DMS53 treated with DMSO at 0.1 percent for 48 hours (cell line): ENCODE measurements around the gene VGF.
"Not testable (repeated sequence)": the region's sequence is repeated elsewhere in the genome, so short reads cannot be mapped to it uniquely, and the experiment has no call there.

Experiments
- DNase-seq: peaks from one replicate; lab custom pipeline; 2025; ENCODE audit not compliant: unreplicated experiment; lab: John Stamatoyannopoulos, UW

Gene VGF

DNA sequence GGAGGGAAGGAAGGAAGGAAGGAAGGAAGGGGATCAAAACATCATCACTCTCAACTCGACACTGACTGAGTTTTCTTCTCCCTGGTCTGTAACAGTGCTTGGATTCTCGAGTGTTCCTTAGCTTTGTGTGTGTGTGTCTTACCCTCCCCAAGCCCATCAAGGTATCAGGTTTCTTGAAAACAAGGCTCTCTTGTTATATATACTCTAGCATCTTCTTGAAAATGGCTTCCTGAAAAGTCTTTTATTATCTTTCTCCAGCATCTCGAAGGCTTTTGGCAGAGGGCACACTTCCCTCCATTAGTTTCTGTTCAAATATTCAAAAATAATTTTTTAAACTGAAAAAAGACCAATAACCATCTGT lies 25.1 kb downstream of the VGF start:
- DNase-seq: no peak

DNA sequence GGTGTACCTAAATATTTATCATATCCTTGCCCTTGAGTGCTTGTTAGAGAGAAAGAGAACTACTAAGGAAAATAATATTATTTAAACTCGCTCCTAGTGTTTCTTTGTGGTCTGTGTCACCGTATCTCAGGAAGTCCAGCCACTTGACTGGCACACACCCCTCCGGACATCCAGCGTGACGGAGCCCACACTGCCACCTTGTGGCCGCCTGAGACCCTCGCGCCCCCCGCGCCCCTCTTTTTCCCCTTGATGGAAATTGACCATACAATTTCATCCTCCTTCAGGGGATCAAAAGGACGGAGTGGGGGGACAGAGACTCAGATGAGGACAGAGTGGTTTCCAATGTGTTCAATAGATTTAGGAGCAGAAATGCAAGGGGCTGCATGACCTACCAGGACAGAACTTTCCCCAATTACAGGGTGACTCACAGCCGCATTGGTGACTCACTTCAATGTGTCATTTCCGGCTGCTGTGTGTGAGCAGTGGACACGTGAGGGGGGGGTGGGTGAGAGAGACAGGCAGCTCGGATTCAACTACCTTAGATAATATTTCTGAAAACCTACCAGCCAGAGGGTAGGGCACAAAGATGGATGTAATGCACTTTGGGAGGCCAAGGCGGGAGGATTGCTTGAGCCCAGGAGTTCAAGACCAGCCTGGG lies 27.0 kb downstream of the VGF start:
- DNase-seq: peak; percentile 92

DNA sequence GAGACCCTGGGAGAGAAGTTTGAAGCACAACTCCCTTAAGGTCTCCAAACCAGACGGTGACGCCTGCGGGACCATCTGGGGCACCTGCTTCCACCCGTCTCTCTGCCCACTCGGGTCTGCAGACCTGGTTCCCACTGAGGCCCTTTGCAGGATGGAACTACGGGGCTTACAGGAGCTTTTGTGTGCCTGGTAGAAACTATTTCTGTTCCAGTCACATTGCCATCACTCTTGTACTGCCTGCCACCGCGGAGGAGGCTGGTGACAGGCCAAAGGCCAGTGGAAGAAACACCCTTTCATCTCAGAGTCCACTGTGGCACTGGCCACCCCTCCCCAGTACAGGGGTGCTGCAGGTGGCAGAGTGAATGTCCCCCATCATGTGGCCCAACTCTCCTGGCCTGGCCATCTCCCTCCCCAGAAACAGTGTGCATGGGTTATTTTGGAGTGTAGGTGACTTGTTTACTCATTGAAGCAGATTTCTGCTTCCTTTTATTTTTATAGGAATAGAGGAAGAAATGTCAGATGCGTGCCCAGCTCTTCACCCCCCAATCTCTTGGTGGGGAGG lies 27.6 kb downstream of the VGF start:
- DNase-seq: no peak

DNA sequence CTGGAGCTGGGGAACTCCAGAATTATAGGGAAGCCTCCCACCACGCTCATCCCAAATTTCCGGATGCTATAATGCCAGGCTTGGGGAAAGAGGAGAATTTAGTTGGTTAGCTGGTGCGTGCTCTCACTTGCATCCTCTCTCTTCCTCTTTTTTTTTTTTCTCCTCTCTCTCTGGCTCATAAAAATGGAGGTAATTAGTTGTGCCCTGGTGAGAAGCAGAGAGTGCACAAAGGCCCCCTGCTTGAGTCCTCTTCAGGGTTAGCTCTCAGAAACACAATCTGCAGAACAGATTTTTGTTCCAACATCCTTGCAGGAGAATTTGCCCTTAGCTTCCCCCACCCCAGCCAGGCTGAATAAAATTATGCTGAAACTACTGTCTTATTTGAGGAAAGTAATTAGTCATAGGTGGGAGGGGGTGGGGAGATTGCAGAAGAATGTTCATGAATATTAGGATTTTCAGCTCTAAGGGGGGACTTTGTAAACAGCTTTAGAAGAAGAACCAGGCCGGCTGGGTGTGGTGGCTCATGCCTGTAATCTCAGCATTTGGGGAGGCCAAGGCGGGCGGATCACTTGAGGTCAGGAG lies 30.9 kb downstream of the VGF start:
- no peak for DNase-seq

DNA sequence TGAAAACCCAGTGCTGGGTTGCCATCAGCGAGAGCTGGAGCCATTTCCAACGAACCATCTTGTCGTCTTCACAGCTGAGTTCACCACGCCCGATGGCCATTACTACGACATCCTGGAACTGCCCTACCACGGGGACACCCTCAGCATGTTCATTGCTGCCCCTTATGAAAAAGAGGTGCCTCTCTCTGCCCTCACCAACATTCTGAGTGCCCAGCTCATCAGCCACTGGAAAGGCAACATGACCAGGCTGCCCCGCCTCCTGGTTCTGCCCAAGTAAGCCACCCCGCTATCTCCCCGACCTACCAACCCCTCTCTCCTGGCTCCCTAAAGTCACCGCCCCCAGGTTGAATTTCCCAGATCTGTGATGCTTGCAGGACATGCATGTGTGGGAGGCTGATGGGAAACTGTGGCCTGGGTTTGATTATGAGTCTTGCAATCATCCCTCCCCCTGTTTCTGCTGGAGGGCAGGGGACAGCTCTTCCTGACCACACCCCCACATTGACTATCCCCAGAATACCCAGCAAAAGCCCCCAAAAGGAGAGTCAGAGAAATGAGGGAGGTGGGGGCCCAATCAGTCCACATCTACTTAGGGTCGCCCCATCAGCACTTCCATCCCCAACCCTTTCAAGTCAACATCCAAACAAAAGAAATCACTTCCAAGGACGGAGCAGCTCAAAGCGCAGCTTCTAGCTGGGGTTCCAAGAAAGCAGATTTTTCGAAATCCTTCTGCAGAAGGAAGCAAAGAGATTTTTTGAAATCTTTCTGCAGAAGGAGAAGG lies 31.6 kb downstream of the VGF start:
- DNase-seq: no peak

DNA sequence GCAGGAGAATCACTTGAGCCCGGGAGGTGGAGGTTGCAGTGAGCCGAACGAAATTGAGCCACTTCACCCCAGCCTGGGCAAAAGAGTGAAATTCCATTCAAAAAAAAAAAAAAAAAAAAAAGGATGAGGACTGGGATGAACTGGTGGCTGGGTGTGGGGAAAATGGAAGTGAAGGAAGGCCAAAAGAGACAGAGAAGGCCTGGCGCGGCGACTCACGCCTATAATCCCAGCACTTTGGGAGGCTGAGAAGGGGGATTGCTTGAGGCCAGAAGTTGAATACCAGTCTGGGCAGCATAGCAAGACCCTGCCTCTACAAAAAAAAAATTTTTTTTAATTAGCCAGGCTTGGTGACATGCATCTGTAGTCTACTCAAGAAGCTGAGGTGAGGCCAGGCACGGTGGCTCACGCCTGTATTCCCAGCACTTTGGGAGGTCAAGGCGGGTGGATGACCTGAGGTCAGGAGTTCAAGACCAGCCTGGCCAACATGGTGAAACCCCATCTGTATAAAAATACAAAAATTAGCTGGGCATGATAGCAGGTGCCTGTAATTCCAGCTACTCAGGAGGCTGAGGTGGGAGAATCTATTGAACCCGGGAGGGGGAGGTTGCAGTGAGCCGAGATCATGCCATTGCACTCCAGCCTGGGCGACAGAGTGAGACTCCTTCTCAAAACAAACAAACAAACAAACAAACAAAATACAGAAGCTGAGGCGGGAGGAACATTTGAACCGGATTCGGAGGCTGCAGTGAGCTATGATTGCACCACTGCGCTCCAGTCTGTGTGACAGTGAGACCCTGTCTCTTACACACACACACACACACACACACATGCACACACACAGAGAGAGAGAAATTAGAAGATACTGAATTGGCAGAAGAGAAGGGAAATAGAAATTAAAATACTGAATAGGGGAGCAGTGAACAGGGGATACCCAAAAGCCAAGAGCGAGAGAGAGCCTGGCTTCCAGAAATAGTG lies 32.5 kb downstream of the VGF start:
- DNase-seq: not testable (repeated sequence)

DNA sequence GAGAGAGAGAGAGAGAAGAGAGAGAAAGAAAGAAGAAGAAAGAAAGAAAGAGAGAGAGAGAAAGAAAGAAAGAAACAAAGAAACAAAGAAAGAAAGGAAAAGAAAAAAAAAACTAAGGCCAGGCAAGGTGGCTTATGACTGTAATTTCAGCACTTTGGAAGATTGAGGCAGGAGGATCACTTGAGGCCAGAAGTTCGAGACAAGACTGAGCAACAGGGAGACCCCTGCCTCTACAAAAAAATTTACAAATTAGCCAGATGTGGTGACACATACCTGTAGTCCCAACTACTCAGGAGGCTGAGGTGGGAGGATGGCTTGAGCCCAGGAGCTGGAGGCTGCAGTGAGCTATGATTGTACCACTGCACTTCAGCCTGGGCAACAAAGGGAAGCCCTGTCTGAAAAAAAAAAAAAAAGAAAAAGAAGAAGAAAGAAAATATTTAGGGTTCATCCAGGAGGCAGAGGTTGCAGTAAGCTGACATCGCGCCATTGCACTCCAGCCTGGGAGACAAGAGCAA lies 35.7 kb downstream of the VGF start:
- no peak for DNase-seq

DNA sequence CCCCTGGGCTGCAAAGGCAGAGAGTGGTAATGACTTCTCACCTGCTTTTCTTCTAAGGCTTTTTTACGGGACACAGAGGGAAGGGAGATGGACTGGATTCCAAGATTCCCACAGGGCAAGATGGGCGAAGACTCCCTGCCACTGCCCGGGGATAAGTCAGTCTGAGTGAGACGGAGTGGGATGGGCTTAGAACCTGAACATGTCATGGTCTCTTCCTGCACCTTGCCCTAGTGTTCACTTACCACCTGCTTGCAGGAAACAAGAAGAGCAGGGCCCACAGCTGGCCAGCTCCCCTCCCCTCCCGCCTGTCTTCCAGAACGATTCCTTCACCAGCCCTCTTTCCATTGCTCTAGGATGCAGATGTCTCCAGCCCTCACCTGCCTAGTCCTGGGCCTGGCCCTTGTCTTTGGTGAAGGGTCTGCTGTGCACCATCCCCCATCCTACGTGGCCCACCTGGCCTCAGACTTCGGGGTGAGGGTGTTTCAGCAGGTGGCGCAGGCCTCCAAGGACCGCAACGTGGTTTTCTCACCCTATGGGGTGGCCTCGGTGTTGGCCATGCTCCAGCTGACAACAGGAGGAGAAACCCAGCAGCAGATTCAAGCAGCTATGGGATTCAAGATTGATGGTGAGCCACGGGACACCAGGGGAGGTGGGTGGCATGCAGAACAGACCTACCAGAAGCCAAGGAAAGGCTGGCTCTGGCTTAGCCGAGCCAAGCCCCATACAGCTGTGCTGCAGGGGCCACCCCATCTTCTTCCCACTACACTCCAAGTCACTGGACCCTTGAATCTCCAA lies 37.1 kb downstream of the VGF start:
- DNase-seq: no peak

DNA sequence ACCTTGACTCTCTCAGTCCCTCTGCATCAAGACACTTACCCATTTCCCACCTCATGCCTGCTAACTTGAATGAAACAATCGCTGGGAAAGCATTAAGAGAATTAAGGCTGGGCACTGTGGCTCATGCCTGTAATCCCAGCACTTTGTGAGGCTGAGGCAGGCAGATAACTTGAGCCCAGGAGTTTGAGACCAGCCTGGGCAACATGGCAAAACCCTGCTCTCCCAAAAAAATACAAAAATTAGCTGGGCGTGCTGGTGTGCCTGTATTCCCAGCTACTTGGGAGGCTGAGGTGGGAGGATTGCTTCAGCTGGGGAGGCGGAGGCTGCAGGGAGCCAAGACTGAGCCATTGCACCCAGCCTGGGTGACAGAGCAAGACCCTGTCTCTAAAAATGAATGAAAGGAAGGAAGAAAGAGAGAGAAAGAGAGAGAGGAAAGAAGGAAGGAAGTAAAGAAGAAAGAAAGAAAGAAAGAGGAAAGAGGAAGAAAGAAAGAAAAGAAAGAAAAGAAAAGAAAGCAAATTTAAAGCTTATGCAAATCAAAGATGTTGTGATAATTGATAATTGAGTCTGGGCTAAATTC lies 37.8 kb downstream of the VGF start:
- DNase-seq: no peak

DNA sequence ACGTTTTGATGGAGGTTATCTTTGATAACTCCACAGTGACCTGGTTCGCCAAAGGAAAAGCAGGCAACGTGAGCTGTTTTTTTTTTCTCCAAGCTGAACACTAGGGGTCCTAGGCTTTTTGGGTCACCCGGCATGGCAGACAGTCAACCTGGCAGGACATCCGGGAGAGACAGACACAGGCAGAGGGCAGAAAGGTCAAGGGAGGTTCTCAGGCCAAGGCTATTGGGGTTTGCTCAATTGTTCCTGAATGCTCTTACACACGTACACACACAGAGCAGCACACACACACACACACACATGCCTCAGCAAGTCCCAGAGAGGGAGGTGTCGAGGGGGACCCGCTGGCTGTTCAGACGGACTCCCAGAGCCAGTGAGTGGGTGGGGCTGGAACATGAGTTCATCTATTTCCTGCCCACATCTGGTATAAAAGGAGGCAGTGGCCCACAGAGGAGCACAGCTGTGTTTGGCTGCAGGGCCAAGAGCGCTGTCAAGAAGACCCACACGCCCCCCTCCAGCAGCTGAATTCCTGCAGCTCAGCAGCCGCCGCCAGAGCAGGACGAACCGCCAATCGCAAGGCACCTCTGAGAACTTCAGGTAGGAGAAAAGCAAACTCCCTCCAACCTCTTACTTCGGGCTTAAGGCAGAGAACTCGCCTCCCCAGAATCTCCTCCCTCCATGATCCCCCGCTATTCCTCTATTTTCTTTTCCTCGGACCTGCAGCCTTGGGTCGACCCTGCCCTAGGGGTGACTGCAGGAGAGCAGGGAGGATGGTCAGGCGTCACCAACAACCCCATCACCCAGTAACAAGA lies 38.5 kb downstream of the VGF start, which contains the start of gene SERPINE1:
TSS of gene SERPINE1 (plus strand) at position 454 of the 809 bp plus-strand sequence. CDS start 1,290 bp downstream, outside the sequence.
- DNase-seq: no peak

DNA sequence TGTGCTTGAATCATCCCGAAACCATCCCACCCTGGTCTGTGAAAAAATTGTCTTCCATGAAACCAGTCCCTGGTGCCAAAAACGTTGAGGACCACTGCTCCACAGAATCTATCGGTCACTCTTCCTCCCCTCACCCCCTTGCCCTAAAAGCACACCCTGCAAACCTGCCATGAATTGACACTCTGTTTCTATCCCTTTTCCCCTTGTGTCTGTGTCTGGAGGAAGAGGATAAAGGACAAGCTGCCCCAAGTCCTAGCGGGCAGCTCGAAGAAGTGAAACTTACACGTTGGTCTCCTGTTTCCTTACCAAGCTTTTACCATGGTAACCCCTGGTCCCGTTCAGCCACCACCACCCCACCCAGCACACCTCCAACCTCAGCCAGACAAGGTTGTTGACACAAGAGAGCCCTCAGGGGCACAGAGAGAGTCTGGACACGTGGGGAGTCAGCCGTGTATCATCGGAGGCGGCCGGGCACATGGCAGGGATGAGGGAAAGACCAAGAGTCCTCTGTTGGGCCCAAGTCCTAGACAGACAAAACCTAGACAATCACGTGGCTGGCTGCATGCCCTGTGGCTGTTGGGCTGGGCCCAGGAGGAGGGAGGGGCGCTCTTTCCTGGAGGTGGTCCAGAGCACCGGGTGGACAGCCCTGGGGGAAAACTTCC lies 39.2 kb downstream of the VGF start:
- no peak for DNase-seq

DNA sequence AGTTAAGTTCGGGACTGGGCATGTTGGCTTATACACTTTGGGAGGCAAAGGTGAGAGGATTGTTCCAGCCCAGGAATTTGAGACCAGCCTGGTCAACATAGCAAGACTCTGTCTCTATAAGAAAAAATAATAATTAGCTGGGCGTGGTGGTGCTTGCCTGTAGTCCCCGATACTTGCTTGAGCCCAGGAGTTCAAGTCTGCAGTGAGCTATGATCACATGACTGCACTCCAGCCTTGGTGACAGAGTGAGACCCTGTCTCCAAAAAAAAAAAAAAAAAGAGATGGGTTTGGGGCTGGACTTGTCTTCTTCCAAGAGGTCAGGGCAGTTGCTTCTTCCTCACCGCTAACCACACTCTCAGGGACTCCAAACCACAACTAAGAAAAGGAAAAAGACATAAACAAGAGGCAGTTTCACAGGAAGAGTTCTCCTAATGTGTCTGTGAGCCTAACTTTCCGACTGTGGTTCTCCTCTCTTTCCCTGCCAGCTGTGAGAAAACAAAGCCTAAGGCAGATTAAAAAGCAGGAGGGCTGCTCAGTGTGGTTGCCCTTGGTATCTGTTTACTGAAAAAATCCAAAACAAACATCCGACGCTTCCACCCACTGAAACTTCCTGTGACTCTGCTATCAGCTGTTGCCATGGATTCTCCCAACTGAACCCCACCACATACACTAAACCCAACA lies 40.9 kb downstream of the VGF start:
- peak; percentile 55 for DNase-seq

DNA sequence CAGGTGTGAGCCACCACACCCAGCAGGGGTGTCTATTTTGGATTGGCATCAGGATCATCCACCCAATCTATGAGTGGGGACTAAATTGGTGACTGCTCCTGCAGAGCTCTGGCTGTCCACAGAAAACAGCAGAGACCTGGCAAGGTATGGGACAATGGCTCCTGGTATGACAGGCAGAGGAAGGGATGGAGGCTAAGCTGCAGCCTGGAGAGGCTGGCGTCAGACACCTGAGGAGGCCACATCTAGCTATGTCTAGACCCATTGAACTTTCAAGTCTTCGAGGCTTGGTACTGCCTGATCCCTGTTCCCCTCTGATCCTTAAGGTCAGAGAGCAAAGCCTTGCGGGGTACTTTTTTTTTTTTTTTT lies 41.7 kb downstream of the VGF start:
- no peak for DNase-seq

DNA sequence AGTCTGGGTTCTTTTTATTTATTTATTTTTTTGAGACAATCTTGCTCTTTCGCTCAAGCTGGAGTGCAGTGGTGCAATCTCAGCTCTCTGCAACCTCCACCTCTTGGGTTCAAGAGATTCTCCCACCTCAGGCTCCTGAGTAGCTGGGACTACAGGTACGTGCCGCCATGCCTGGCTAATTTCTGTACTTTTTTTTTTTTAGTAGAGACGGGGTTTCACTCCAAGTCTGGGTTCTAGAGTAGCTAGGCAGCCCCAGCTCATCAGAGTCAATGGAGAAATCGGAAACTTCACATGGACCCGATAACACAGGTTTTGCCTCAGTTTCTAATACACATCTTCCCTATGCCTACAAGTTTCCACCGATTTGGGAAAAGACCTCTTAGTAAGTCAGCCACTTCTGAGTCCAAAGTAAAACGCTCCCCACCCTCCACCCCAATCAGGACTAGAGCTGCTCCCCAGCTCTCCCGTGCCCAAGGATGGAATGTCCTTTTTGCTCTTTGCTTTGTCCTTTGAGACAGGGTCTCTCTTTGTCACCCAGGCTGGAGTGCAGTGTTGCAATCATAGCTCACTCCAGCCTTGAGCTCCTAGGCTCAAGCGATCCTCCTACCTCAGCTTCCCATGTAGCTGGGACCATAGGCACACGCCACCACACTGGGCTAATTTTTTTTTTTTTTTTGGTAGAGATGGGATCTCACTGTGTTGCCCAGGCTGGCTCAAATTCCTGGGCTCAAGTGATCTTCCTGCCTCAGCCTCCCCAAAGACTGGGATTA lies 42.3 kb downstream of the VGF start:
- DNase-seq: no peak

DNA sequence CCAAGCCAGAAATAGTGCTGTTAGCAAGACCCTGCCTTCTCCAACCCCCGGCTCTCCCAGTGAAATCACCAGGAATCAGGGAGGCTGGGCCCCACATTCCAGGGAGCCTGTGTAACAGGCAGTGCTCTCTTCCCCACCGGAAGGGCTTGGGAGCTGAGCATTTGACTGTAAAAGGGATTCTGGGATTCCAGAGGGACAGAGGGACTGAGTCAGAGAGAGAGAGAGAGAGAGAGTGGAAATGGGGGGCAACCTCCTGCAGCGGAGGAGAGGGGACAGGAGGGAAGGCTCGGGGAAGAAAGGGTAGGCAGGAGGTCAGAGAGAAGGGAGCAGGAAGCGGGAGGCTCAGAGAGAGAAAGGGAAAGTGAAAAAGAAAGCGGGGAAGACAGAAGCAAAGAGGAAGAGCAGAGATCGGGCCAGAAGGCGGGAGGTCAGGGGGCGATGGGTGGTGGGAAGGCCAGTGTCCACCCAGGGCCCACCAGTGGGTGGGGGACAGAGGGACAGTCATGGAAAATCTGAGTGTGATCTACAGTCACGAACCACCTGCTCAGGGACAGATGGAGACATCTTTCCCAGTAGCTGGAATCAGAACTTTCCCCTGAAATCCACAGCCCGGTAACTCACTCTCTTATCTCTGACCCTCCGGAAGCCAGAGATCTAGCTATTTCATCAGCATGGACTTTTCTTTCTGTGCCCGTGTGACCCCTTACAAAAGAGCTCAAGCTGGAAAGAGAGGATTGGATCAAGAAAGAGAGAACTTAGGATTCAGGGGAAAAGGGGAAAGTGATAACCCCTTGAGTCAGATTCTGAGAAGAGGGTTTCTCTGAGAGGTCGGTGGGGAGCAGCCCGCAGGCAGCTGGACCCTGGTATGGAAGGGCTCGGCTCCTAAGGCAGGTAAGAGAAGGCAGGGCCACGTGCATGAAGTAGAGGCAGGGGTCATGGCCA lies 43.1 kb downstream of the VGF start:
- peak; percentile 19 for DNase-seq

DNA sequence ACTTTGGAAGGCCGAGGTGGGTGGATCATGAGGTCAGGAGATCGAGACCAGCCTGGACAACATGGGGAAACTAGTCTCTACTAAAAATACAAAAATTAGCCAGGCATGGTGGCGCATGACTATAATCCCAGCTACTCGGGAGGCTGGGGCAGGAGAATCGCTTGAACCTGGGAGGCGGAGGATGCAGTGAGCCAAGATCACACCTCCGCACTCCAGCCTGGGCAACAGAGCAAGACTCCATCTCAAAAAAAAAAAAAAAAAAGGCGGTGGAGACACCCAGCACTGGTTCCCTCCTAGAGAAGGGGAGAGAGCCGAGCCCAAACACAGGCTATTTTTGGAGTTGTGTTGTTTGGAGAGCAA lies 43.8 kb downstream of the VGF start:
- DNase-seq: not testable (repeated sequence)
